Activated B cell treated with CpG ODN at 0.5 μM for 24 hours (primary cell): Measurements from ENCODE around the gene ANKRD24. TPM values are rescaled to one million over a fixed set of nuclear protein-coding genes. Genes with fewer than 3 reads are reported as not detected.
"Not testable (repeated sequence)": the region's sequence is repeated elsewhere in the genome, so short reads cannot be mapped to it uniquely, and the experiment has no call there.

Experiments
- ATAC-seq: fragments of 200-7000 bp; cut with Tn5 transposase; one replicate; pipeline ENCODE4 v1.10.0; 2021; ENCODE audit warnings: low read depth, mild to moderate bottlenecking, moderate library complexity
- CTCF ChIA-PET: fragments of 350-600 bp; sonication (Branson Sonifier 250); formaldehyde crosslinking; loops from one replicate; lab custom pipeline; 2021; ENCODE audit warnings: antibody characterized with exemption; lab: Charles Lee
- POLR2A ChIA-PET: fragments of 350-600 bp; sonication (Branson Sonifier 250); formaldehyde crosslinking; loops from one replicate; lab custom pipeline; 2021; ENCODE audit warnings: antibody characterized with exemption; lab: Charles Lee
- DNase-seq: peaks from one replicate; pipeline ENCODE4 v3.0.0; 2022
- H3K27ac Mint-ChIP-seq: one replicate; pipeline ENCODE4 v1.8.0; 2020; ENCODE audit warnings: mixed read lengths
- H3K27me3 Mint-ChIP-seq: one replicate; pipeline ENCODE4 v1.8.0; 2021; ENCODE audit warnings: mixed read lengths
- H3K36me3 Mint-ChIP-seq: one replicate; pipeline ENCODE4 v1.8.0; 2021; ENCODE audit warnings: low read depth, mixed read lengths
- H3K4me1 Mint-ChIP-seq: one replicate; pipeline ENCODE4 v1.8.0; 2021; ENCODE audit warnings: mixed read lengths
- H3K4me3 Mint-ChIP-seq: one replicate; pipeline ENCODE4 v1.8.0; 2020; ENCODE audit warnings: mild to moderate bottlenecking, mixed read lengths
- H3K9me3 Mint-ChIP-seq: one replicate; pipeline ENCODE4 v1.8.0; 2020; ENCODE audit warnings: mixed read lengths
- CTCF ChIP-seq: fragments of 200-600 bp; IDR thresholded peaks from one replicate; pipeline ENCODE4 v1.8.0; 2022; ENCODE audit warnings: antibody characterized with exemption, mild to moderate bottlenecking
- intact Hi-C: fragments of 100-400 bp; cut with micrococcal nuclease; formaldehyde crosslinking; loops from one replicate; pipeline ENCODE4 v1.15.1; 2024
- total RNA-seq: library from RNA; stranded (reverse); gene quantifications from 2 replicates; pipeline ENCODE4 v1.2.3, GENCODE V29; 2022

Gene ANKRD24
- total RNA-seq, 1 donor from 2014 or later = 0.49 TPM

- ATAC-seq (peak; percentile 75), DNase-seq (peak; percentile 55)
- ChIA-PET CTCF (interaction anchor here (0.6 to 4.0 kb wide), 13 partner anchors 10 to 259 kb away, joined by 3 to 40 read pairs (median 4); partner anchors contain the start of genes CHAF1A, MPND and SH3GL1), POLR2A (interaction anchor here (0.6 to 1.8 kb wide), 6 partner anchors 11 to 710 kb away, joined by 3 to 12 read pairs (median 4); partner anchors contain the start of genes CHAF1A, HDGFL2 and MFSD12)
- no peak overlapping the region for H3K27ac Mint-ChIP-seq
- H3K4me1 Mint-ChIP-seq = peaks cover 15% of the 10 kb centered on the region
- intact Hi-C loops = loop anchor here (1.0 kb wide), 4 partner anchors 85 to 369 kb away; partner anchors contain the start of gene SH3GL1
- no peak overlapping the region for H3K4me3 Mint-ChIP-seq
- no peaks in the 10 kb centered on the region for H3K9me3 Mint-ChIP-seq
- no peaks in the 10 kb centered on the region for H3K27me3 Mint-ChIP-seq
- no peak for TF ChIP-seq CTCF
- peaks cover 76% of the 10 kb centered on the region for H3K36me3 Mint-ChIP-seq
These were observed 84.8 kb downstream of the ANKRD24 start for GRCh38 chr19:4267101-4267900.

GRCh38 chr19:4267901-4268815, 85.7 kb downstream of the ANKRD24 start:
- no peaks in the 10 kb centered on the region for H3K9me3 Mint-ChIP-seq
- peaks cover 70% of the 10 kb centered on the region for H3K36me3 Mint-ChIP-seq
- H3K27me3 Mint-ChIP-seq = no peaks in the 10 kb centered on the region
- ChIA-PET POLR2A (interaction anchor here (0.7 to 1.8 kb wide), 3 partner anchors 10 to 711 kb away, joined by 3 to 12 read pairs (median 3); partner anchors contain the start of gene MFSD12), CTCF (interaction anchor here (1.1 to 4.0 kb wide), 5 partner anchors 9 to 256 kb away, joined by 3 to 40 read pairs (median 7); partner anchors contain the start of gene HDGFL2)
- H3K27ac Mint-ChIP-seq = no peak overlapping the region
- ATAC-seq (no peak), DNase-seq (no peak)
- intact Hi-C loops = loop anchor here (1.0 kb wide), 4 partner anchors 84 to 368 kb away; partner anchors contain the start of gene SH3GL1
- no peak for TF ChIP-seq CTCF
- H3K4me1 Mint-ChIP-seq = peaks cover 15% of the 10 kb centered on the region
- no peak overlapping the region for H3K4me3 Mint-ChIP-seq

- Mint-ChIP-seq H3K4me3 (no peak overlapping the region), H3K4me1 (peaks cover 13% of the 10 kb centered on the region), H3K36me3 (peaks cover 63% of the 10 kb centered on the region), H3K27me3 (no peaks in the 10 kb centered on the region), H3K27ac (no peak overlapping the region), H3K9me3 (no peaks in the 10 kb centered on the region)
- DNase-seq = no peak
- POLR2A ChIA-PET = no interaction called here
- CTCF ChIA-PET = interaction anchor here (1.1 to 4.0 kb wide), 3 partner anchors 84 to 255 kb away, joined by 3 to 40 read pairs (median 22); partner anchors contain the start of gene HDGFL2
- intact Hi-C loops = no loop called here
- ATAC-seq = no peak
- TF ChIP-seq CTCF = no peak
These were observed 86.4 kb downstream of the ANKRD24 start for GRCh38 chr19:4268816-4269430.

GRCh38 chr19:4272894-4273293, 90.4 kb downstream of the ANKRD24 start:
- no peaks in the 10 kb centered on the region for H3K9me3 Mint-ChIP-seq
- no peak overlapping the region for H3K27ac Mint-ChIP-seq
- ChIA-PET POLR2A (interaction anchor here (1.8 kb wide), 1 partner anchor 26 kb away, joined by 5 read pairs; the partner anchor contains the start of gene YJU2), CTCF (interaction anchor here (0.8 kb wide), 1 partner anchor 244 kb away, joined by 3 read pairs; no protein-coding TSS in a partner anchor)
- peaks cover 4% of the 10 kb centered on the region for H3K27me3 Mint-ChIP-seq
- TF ChIP-seq CTCF = no peak
- H3K4me1 Mint-ChIP-seq = no peaks in the 10 kb centered on the region
- ATAC-seq (no peak), DNase-seq (no peak)
- intact Hi-C loops = no loop called here
- H3K36me3 Mint-ChIP-seq = peaks cover 29% of the 10 kb centered on the region
- no peak overlapping the region for H3K4me3 Mint-ChIP-seq

GRCh38 chr19:4274321-4274686, 91.8 kb downstream of the ANKRD24 start:
- Mint-ChIP-seq H3K36me3 (peaks cover 18% of the 10 kb centered on the region), H3K27me3 (peaks cover 11% of the 10 kb centered on the region)
- H3K27ac Mint-ChIP-seq, H3K4me1 Mint-ChIP-seq, DNase-seq, ATAC-seq, CTCF ChIA-PET, intact Hi-C loops, H3K4me3 Mint-ChIP-seq, H3K9me3 Mint-ChIP-seq: not testable (repeated sequence)
- POLR2A ChIA-PET = interaction anchor here (0.7 kb wide), 1 partner anchor 21 kb away, joined by 3 read pairs; no protein-coding TSS in a partner anchor
